Stimulated activated naive CD8-positive, alpha-beta T cell treated with anti-CD3 and anti-CD28 coated beads, Interleukin-15, amount 100 ng/mL, for 72 hours (primary cell): ENCODE measurements around the gene POM121C.
"Not testable (repeated sequence)": the region's sequence is repeated elsewhere in the genome, so short reads cannot be mapped to it uniquely, and the experiment has no call there.

Experiments
- ATAC-seq: fragments of 150-1000 bp; cut with Tn5 transposase; 2 replicates; pipeline ENCODE4 v1.10.0; 2021; ENCODE audit warnings: mild to moderate bottlenecking, moderate library complexity
- DNase-seq, 2 donors: peaks; one replicate each; pipeline ENCODE4 v3.0.0; 2021 to 2022
- H3K27ac Mint-ChIP-seq, 2 donors: one replicate each; pipeline ENCODE4 v1.8.0; 2022; ENCODE audit warnings: mild to moderate bottlenecking in 2 of 2, mixed read lengths in 2 of 2, moderate library complexity in 2 of 2
- H3K27me3 Mint-ChIP-seq: one replicate; pipeline ENCODE4 v1.8.0; 2022; ENCODE audit warnings: mixed read lengths
- H3K4me1 Mint-ChIP-seq: one replicate; pipeline ENCODE4 v1.8.0; 2022; ENCODE audit warnings: mild to moderate bottlenecking, mixed read lengths
- H3K4me3 Mint-ChIP-seq, 2 donors: one replicate each; pipeline ENCODE4 v1.8.0; 2022; ENCODE audit warnings: mild to moderate bottlenecking in 2 of 2, mixed read lengths in 2 of 2, moderate library complexity in 1 of 2
- H3K9me3 Mint-ChIP-seq, 2 donors: one replicate each; pipeline ENCODE4 v1.8.0; 2022; ENCODE audit warnings: mixed read lengths in 2 of 2

The POM121C gene

GRCh38 chr7:75485979-75486643 lies at the start of gene POM121C:
Gene POM121C, minus strand, starts transcription at chr7:75486299. Its CDS starts 44,803 bp downstream, at chr7:75441496.
- ATAC-seq (peak; percentile 100), DNase-seq (peak; percentile 78 to 88)
- H3K4me3 Mint-ChIP-seq = peak within 1 kb of the TSS; percentile 96 to 97
- H3K27me3 Mint-ChIP-seq, H3K9me3 Mint-ChIP-seq: not testable (repeated sequence)
- peaks cover 17% of the 10 kb centered on the region for H3K4me1 Mint-ChIP-seq
- H3K27ac Mint-ChIP-seq = peak within 1 kb of the TSS; percentile 91 to 94

DNA sequence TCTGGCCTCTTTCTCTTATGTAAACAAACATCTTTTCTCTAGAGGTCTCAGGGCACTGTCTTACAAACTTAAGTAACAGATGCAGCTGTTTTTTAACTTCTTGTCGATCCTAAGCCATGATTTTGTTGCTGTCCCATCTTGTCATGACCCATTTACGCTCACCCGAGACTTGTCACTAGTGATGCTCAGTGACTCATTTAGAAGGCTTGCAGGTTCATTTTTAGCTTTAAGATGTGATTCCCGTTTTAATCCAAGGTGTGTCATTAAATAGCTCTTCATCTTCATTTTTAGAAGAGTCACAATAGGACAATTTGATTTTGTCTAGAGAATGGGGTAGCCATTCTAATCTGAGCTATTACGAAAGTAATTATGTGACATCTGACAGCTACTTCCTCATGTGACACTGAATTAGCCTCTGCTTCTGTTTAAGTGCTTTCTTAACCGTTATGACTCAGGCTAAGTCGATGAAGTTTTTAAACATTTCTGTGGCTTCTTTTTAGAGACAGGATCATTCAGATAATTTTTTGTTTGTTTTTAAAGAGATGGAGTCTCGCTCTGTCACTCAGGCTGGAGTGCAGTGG lies 48.7 kb upstream of the POM121C start:
- Mint-ChIP-seq H3K4me3 (no peak overlapping the region), H3K4me1 (no peaks in the 10 kb centered on the region), H3K27ac (no peak overlapping the region), H3K9me3 (no peaks in the 10 kb centered on the region), H3K27me3 (no peaks in the 10 kb centered on the region)
- ATAC-seq = peak; percentile 46
- DNase-seq = no peak

DNA sequence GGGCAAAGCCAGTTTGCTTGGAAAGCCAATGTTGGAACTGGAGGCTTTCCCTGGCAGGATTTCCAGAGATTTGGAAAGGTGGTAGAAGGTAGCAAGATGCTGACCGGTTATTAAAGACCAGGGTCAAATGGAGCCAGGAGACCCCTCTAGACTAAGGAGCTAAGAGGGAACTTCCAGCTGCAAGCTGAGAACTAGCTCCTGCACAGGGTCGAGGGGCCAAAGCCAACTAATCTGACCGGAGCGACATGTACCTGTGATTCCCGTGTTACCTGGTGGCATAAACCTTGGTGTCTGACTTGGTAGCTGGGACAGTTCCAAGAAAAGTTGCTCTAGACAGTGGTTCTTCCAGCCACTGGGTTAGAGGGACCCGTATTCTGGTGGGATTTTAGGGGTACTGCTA lies 47.8 kb upstream of the POM121C start:
- DNase-seq (no peak), ATAC-seq (no peak)
- H3K4me3 Mint-ChIP-seq = no peak overlapping the region
- H3K4me1 Mint-ChIP-seq = no peaks in the 10 kb centered on the region
- no peaks in the 10 kb centered on the region for H3K27me3 Mint-ChIP-seq
- H3K27ac Mint-ChIP-seq = no peak overlapping the region
- H3K9me3 Mint-ChIP-seq = no peaks in the 10 kb centered on the region

DNA sequence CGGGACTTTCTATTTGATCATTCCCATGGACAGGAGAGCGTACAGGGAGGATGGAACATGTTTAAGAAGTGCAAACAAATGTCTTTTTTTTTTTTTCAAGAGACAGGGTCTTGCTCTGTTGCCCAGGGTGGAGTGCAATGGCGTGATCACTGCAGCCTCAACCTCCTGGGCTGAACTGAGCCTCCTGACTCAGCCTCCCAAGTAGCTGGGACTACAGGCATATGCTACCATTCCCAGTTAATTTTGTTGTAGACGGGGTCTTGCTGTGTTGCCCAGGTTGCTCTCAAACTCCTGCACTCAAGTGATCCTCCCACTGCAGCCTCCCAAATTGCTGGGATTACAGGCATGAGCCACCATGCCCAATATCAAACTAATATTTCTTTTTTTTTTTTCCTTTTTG lies 46.5 kb upstream of the POM121C start:
- no peak for ATAC-seq
- H3K4me3 Mint-ChIP-seq = no peak overlapping the region

GRCh38 chr7:75531359-75531821 lies 45.3 kb upstream of the POM121C start:
- Mint-ChIP-seq H3K9me3 (no peaks in the 10 kb centered on the region), H3K4me3 (no peak overlapping the region), H3K4me1 (peaks cover 17% of the 10 kb centered on the region), H3K27ac (peak overlapping the region in 1 of 2 donors; percentile 2), H3K27me3 (no peaks in the 10 kb centered on the region)
- DNase-seq (no peak), ATAC-seq (no peak)

More for the DNA sequence above, 46.5 kb upstream of the POM121C start:
- Mint-ChIP-seq H3K27ac (no peak overlapping the region), H3K27me3 (no peaks in the 10 kb centered on the region), H3K4me1 (peaks cover 6% of the 10 kb centered on the region), H3K9me3 (no peaks in the 10 kb centered on the region)
- DNase-seq = no peak

GRCh38 chr7:75527224-75527722 lies 41.2 kb upstream of the POM121C start:
- H3K4me3 Mint-ChIP-seq = peak overlapping the region; percentile 97
- H3K4me1 Mint-ChIP-seq = peaks cover 47% of the 10 kb centered on the region
- not testable (repeated sequence) for ATAC-seq, H3K27me3 Mint-ChIP-seq, H3K9me3 Mint-ChIP-seq
- peak overlapping the region; percentile 97 for H3K27ac Mint-ChIP-seq
- peak in 1 of 2 donors; percentile 15 for DNase-seq

DNA sequence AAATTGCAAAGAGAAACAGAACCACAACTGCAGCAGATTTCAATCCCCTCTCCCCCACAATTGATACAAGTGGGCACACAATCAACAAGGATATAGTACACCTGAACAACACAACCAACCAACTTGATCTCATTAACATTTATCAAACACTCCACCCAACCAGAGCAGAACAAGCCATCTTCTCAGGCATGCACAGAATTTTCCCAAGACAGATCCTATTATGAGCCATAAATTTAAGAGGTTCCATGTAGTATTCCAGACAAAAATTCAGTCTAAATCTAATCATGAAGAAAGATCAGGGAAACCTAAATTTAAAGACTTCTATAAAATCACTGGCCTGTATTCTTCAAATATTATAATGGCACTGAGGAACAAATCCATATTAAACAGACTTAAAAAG lies 35.6 kb upstream of the POM121C start:
- H3K4me3 Mint-ChIP-seq, DNase-seq, H3K27ac Mint-ChIP-seq, ATAC-seq, H3K27me3 Mint-ChIP-seq: not testable (repeated sequence)
- peaks cover 44% of the 10 kb centered on the region for H3K4me1 Mint-ChIP-seq
- peaks cover 8 to 11% of the 10 kb centered on the region in 2 donors for H3K9me3 Mint-ChIP-seq

DNA sequence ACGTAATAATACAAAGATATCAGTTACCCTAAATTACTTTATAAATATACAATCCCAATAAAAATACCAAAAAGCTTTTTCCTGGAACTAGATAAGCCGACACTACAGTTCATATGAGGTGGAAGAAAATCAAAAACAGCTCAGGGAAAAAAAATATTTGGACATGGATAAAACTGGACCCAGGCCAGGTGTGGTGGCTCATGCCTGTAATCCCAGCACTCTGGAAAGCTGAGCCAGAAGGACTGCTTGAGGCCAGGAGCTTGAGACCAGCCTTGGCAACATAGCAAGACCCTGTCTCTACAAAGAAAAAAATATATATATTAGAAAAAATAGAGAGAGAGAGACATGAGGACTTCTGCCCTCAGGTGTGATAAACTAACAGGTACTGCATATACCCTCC lies 32.7 kb upstream of the POM121C start:
- ATAC-seq, H3K4me3 Mint-ChIP-seq, DNase-seq, H3K27ac Mint-ChIP-seq, H3K27me3 Mint-ChIP-seq: not testable (repeated sequence)
- Mint-ChIP-seq H3K9me3 (peaks cover 8 to 11% of the 10 kb centered on the region in 2 donors), H3K4me1 (peaks cover 23% of the 10 kb centered on the region)

GRCh38 chr7:75509033-75509432 lies 22.9 kb upstream of the POM121C start:
- not testable (repeated sequence) for H3K9me3 Mint-ChIP-seq, H3K27me3 Mint-ChIP-seq, ATAC-seq, H3K4me1 Mint-ChIP-seq, DNase-seq, H3K4me3 Mint-ChIP-seq, H3K27ac Mint-ChIP-seq

- H3K27ac Mint-ChIP-seq, DNase-seq, H3K4me3 Mint-ChIP-seq, ATAC-seq, H3K9me3 Mint-ChIP-seq, H3K27me3 Mint-ChIP-seq, H3K4me1 Mint-ChIP-seq: not testable (repeated sequence)
Observed at GRCh38 chr7:75492020-75492419, 5.9 kb upstream of the POM121C start, which contains the start of gene SPDYE5. Gene SPDYE5, plus strand, starts transcription at chr7:75492320. Its CDS starts 1,728 bp downstream, at chr7:75494048.

GRCh38 chr7:75485355-75485978 lies 632 bp downstream of the POM121C start:
- peak; percentile 42 for ATAC-seq
- not testable (repeated sequence) for H3K27me3 Mint-ChIP-seq, H3K9me3 Mint-ChIP-seq, DNase-seq
- H3K4me3 Mint-ChIP-seq = peak overlapping the region; percentile 96 to 97
- H3K4me1 Mint-ChIP-seq = peaks cover 17% of the 10 kb centered on the region
- peak overlapping the region; percentile 91 to 94 for H3K27ac Mint-ChIP-seq

GRCh38 chr7:75480313-75480712 lies 5.8 kb downstream of the POM121C start:
- not testable (repeated sequence) for H3K27me3 Mint-ChIP-seq, H3K9me3 Mint-ChIP-seq, ATAC-seq, DNase-seq, H3K27ac Mint-ChIP-seq, H3K4me3 Mint-ChIP-seq
- H3K4me1 Mint-ChIP-seq = peaks cover 17% of the 10 kb centered on the region

GRCh38 chr7:75477457-75477856 lies 8.6 kb downstream of the POM121C start:
- not testable (repeated sequence) for ATAC-seq, H3K4me1 Mint-ChIP-seq, H3K27me3 Mint-ChIP-seq, DNase-seq, H3K27ac Mint-ChIP-seq, H3K9me3 Mint-ChIP-seq, H3K4me3 Mint-ChIP-seq

GRCh38 chr7:75470166-75470565 lies 15.9 kb downstream of the POM121C start:
- H3K9me3 Mint-ChIP-seq, H3K4me3 Mint-ChIP-seq, H3K27me3 Mint-ChIP-seq, DNase-seq, H3K4me1 Mint-ChIP-seq, ATAC-seq, H3K27ac Mint-ChIP-seq: not testable (repeated sequence)

DNA sequence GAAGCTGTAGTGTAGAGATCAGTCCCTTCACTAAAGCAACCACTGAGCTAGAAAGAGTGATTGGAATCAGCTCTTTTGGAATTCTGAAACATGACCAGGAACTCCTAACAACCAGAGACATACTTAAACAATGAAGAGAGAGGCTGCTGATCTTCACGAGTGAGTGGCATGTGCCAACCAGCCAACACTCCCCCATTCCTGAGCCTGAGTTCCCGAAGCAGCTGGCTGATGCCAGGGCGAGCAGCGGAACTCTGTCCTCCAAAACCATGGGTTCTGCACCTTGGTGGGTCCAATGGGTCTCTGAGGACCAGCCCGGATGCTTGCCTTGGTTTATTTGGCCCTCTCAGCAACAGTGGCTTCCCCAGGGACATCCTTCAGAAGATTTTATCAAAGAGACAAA lies 25.6 kb downstream of the POM121C start:
- not testable (repeated sequence) for H3K27me3 Mint-ChIP-seq, H3K27ac Mint-ChIP-seq, H3K4me3 Mint-ChIP-seq, ATAC-seq, H3K9me3 Mint-ChIP-seq, DNase-seq, H3K4me1 Mint-ChIP-seq

DNA sequence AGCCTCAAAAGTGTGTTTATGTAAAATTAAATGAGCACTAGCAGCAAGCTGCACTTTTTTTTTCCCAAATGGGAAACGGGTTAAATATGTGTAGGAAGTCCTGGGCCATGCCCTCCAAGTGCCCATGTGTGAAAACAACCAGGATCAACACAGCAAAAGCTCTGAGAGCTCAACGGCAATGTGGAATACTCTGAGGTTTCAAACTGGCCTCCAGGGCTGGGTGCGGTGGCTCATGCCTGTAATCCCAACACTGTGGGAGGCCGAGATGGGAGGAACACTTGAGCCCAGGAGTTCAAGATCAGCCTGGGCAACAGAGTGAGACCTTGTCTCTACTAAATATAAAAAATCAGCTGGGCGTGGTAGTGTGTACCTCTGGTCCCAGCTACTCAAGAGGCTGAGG lies 28.1 kb downstream of the POM121C start:
- H3K27ac Mint-ChIP-seq, ATAC-seq, H3K9me3 Mint-ChIP-seq, DNase-seq, H3K4me3 Mint-ChIP-seq, H3K27me3 Mint-ChIP-seq, H3K4me1 Mint-ChIP-seq: not testable (repeated sequence)
